Activated CD4-positive, CD25-positive, alpha-beta regulatory T cell treated with anti-CD3 and anti-CD28 coated beads, Interleukin-2, amount 50 U/mL, for 16 hours (primary cell): Measurements from ENCODE around the gene GRAMD1A.
"Not testable (repeated sequence)": the region's sequence is repeated elsewhere in the genome, so short reads cannot be mapped to it uniquely, and the experiment has no call there.

ENCODE experiments used
- DNase-seq: peaks from one replicate; pipeline ENCODE4 v3.0.0-alpha.2; 2020; ENCODE audit warnings: low read depth, low spot score

The GRAMD1A gene

GRCh38 chr19:34999498-35000337 is at the start of gene GRAMD1A:
GRAMD1A (plus strand) TSS chr19:35000323; CDS start chr19:35000479, 156 bp downstream.
- peak; percentile 43 for DNase-seq

- DNase-seq = no peak
These were observed 47.0 kb upstream of the GRAMD1A start for GRCh38 chr19:34953092-34953491.

- no peak for DNase-seq
These were observed 42.0 kb upstream of the GRAMD1A start for GRCh38 chr19:34957830-34958751.

GRCh38 chr19:34959021-34959420 is 41.1 kb upstream of the GRAMD1A start:
- DNase-seq = no peak

GRCh38 chr19:34960103-34960805 is 39.9 kb upstream of the GRAMD1A start:
- DNase-seq = no peak

- no peak for DNase-seq
These were observed 39.0 kb upstream of the GRAMD1A start for GRCh38 chr19:34960940-34961679.

- no peak for DNase-seq
These were observed 38.1 kb upstream of the GRAMD1A start for GRCh38 chr19:34961775-34962686.

- DNase-seq = no peak
These were observed 37.2 kb upstream of the GRAMD1A start for GRCh38 chr19:34962687-34963572.

GRCh38 chr19:34963573-34964406 is 36.3 kb upstream of the GRAMD1A start, which contains the start of gene ZNF792:
ZNF792 (minus strand) TSS chr19:34964229; CDS start chr19:34963662, 567 bp downstream.
- peak; percentile 10 for DNase-seq

- DNase-seq = no peak
These were observed 35.5 kb upstream of the GRAMD1A start for GRCh38 chr19:34964598-34964997.

GRCh38 chr19:34965505-34965904 is 34.6 kb upstream of the GRAMD1A start:
- not testable (repeated sequence) for DNase-seq

GRCh38 chr19:34967551-34967950 is 32.6 kb upstream of the GRAMD1A start:
- no peak for DNase-seq

GRCh38 chr19:34969721-34970120 is 30.4 kb upstream of the GRAMD1A start:
- DNase-seq = no peak

- DNase-seq = not testable (repeated sequence)
These were observed 29.8 kb upstream of the GRAMD1A start for GRCh38 chr19:34970185-34970780.

GRCh38 chr19:34972163-34972705 is 27.9 kb upstream of the GRAMD1A start:
- DNase-seq = no peak

- DNase-seq = no peak
These were observed 25.5 kb upstream of the GRAMD1A start for GRCh38 chr19:34974646-34975045.

- no peak for DNase-seq
These were observed 25.1 kb upstream of the GRAMD1A start for GRCh38 chr19:34975056-34975455.
